OCI-LY1 (cell line): ENCODE data around the gene SMAD7.

Experiments used
- H2AFZ ChIP-seq: fragments of 200-600 bp; sonication (generic), shearing (Covaris generic); 2 replicates; pipeline ENCODE4 v1.6.0; 2014; ENCODE audit warnings: antibody characterized with exemption, mild to moderate bottlenecking, low read length
- H3F3A ChIP-seq: fragments of 200-600 bp; sonication (generic), shearing (Covaris generic); 2 replicates; pipeline ENCODE4 v1.6.0; 2014; ENCODE audit warnings: mild to moderate bottlenecking, antibody characterized with exemption, low read length, moderate library complexity; ENCODE audit not compliant: insufficient read depth
- H3K27ac ChIP-seq: fragments of 200-600 bp; sonication (generic); 2 replicates; pipeline ENCODE4 v1.5.1; 2014; ENCODE audit warnings: low read length, mixed run types, mild to moderate bottlenecking, low read depth; ENCODE audit not compliant: poor library complexity, severe bottlenecking
- H3K27me3 ChIP-seq: fragments of 200-600 bp; sonication (generic); 2 replicates; pipeline ENCODE4 v1.6.0; 2014; ENCODE audit warnings: antibody characterized with exemption, mild to moderate bottlenecking, low read length, moderate library complexity; ENCODE audit not compliant: insufficient read depth
- H3K36me3 ChIP-seq: fragments of 200-600 bp; sonication (generic); 2 replicates; pipeline ENCODE4 v1.6.1; 2014; ENCODE audit warnings: mild to moderate bottlenecking, antibody characterized with exemption, low read length, moderate library complexity, mixed read lengths; ENCODE audit not compliant: insufficient read depth
- H3K4me1 ChIP-seq: fragments of 200-600 bp; sonication (generic); 2 replicates; pipeline ENCODE4 v1.5.1; 2014; ENCODE audit warnings: mild to moderate bottlenecking, low read length, moderate library complexity; ENCODE audit not compliant: insufficient read depth, severe bottlenecking
- H3K4me2 ChIP-seq: fragments of 200-600 bp; sonication (generic), shearing (Covaris generic); 2 replicates; pipeline ENCODE4 v1.6.1; 2014; ENCODE audit warnings: low read length
- H3K4me3 ChIP-seq: fragments of 200-600 bp; sonication (generic); 2 replicates; pipeline ENCODE4 v1.5.1; 2014; ENCODE audit warnings: low read length, low read depth, mild to moderate bottlenecking, mixed read lengths; ENCODE audit not compliant: poor library complexity, severe bottlenecking
- H3K79me2 ChIP-seq: fragments of 200-600 bp; shearing (Covaris generic); 2 replicates; pipeline ENCODE4 v1.6.1; 2016; ENCODE audit warnings: mixed run types, low read length, mixed read lengths; ENCODE audit not compliant: insufficient read depth
- H3K9ac ChIP-seq: fragments of 200-600 bp; sonication (generic), shearing (Covaris generic); 2 replicates; pipeline ENCODE4 v1.6.1; 2014; ENCODE audit warnings: mild to moderate bottlenecking, low read length, mixed read lengths
- H3K9me2 ChIP-seq: fragments of 200-600 bp; sonication (generic), shearing (Covaris generic); 2 replicates; pipeline ENCODE4 v1.6.1; 2014; ENCODE audit warnings: low read depth, mild to moderate bottlenecking, low read length, mixed read lengths
- H3K9me3 ChIP-seq: fragments of 200-600 bp; shearing (Covaris generic); 2 replicates; pipeline ENCODE4 v1.6.1; 2014; ENCODE audit warnings: low read length, mixed read lengths
- H4K20me1 ChIP-seq: fragments of 200-600 bp; sonication (generic), shearing (Covaris generic); 2 replicates; pipeline ENCODE4 v1.6.0; 2016; ENCODE audit warnings: mild to moderate bottlenecking, low read length; ENCODE audit not compliant: insufficient read depth
- CTCF ChIP-seq: fragments of 200-600 bp; sonication (generic), shearing (Covaris generic); IDR thresholded peaks from 2 replicates; pipeline ENCODE4 v1.5.1; 2017; ENCODE audit warnings: mild to moderate bottlenecking, antibody characterized with exemption, low read length, moderate library complexity, mixed read lengths
- EZH2 ChIP-seq: fragments of 200-600 bp; sonication (generic), shearing (Covaris generic); IDR thresholded peaks from 2 replicates; pipeline ENCODE4 v1.8.0; 2017; ENCODE audit warnings: borderline replicate concordance, mixed run types, mild to moderate bottlenecking, antibody characterized with exemption, low read length, moderate library complexity, mixed read lengths

SMAD7 gene

GRCh38 chr18:48952287-48953103 lies 1.7 kb upstream of the SMAD7 start:
- Histone ChIP-seq H3K36me3 (no peaks in the 10 kb centered on the region), H3F3A (no peaks in the 10 kb centered on the region; the same call in 1 of the 2 replicates), H3K9me3 (no peaks in the 10 kb centered on the region), H3K79me2 (no peaks in the 10 kb centered on the region), H3K27ac (peak overlapping the region; percentile 79), H3K9ac (peak overlapping the region; percentile 87), H3K9me2 (no peaks in the 10 kb centered on the region), H3K4me3 (peak overlapping the region; percentile 73), H3K27me3 (peaks cover under 1% of the 10 kb centered on the region; the same call in 1 of the 2 replicates), H2AFZ (peak overlapping the region; percentile 77; the same call in 1 of the 2 replicates), H3K4me2 (peak overlapping the region; percentile 96), H4K20me1 (no peaks in the 10 kb centered on the region), H3K4me1 (peaks cover 45% of the 10 kb centered on the region)
- TF ChIP-seq EZH2: no peak
- no peak for TF ChIP-seq CTCF

- Histone ChIP-seq H3K9ac (peak overlapping the region; percentile 87), H3K4me2 (peak overlapping the region; percentile 96), H3K36me3 (no peaks in the 10 kb centered on the region), H3K27ac (peak overlapping the region; percentile 79), H3K27me3 (no peaks in the 10 kb centered on the region; the same call in 1 of the 2 replicates), H3K9me3 (no peaks in the 10 kb centered on the region), H3F3A (no peaks in the 10 kb centered on the region; the same call in 1 of the 2 replicates), H2AFZ (peak overlapping the region; percentile 77; the same call in 1 of the 2 replicates), H4K20me1 (no peaks in the 10 kb centered on the region), H3K4me1 (peaks cover 49% of the 10 kb centered on the region), H3K79me2 (no peaks in the 10 kb centered on the region), H3K4me3 (peak overlapping the region; percentile 73), H3K9me2 (no peaks in the 10 kb centered on the region)
- no peak for TF ChIP-seq CTCF
- no peak for TF ChIP-seq EZH2
These were observed 902 bp upstream of the SMAD7 start for GRCh38 chr18:48951448-48952286.

- Histone ChIP-seq H3K27ac (no peak overlapping the region), H3K4me2 (peak overlapping the region; percentile 72), H3K9ac (no peak overlapping the region; the same call in 1 of the 2 replicates), H3F3A (no peaks in the 10 kb centered on the region; the same call in 1 of the 2 replicates), H4K20me1 (no peaks in the 10 kb centered on the region), H3K79me2 (no peaks in the 10 kb centered on the region), H3K4me1 (peaks cover 49% of the 10 kb centered on the region), H3K9me3 (no peaks in the 10 kb centered on the region), H2AFZ (no peak overlapping the region), H3K9me2 (no peaks in the 10 kb centered on the region), H3K36me3 (no peaks in the 10 kb centered on the region), H3K27me3 (no peaks in the 10 kb centered on the region; the same call in 1 of the 2 replicates), H3K4me3 (peak overlapping the region; percentile 56)
- TF ChIP-seq CTCF (no peak), EZH2 (no peak)
These were observed 894 bp downstream of the SMAD7 start for GRCh38 chr18:48949606-48950535.
